Activated naive CD4-positive, alpha-beta T cell treated with anti-CD3 and anti-CD28 coated beads, Interleukin-2, amount 10 ng/mL, durations not matched to agents 5 hours and 36 hours (primary cell): ENCODE data around the gene SMIM15. TPM values are rescaled to one million over a fixed set of nuclear protein-coding genes. Genes with fewer than 3 reads are reported as not detected.

Experiments used
- total RNA-seq, 2 experiments: library from RNA; stranded (reverse); gene quantifications; one replicate each; pipeline ENCODE4 v1.2.3, GENCODE V29; 2021

SMIM15 gene, protein sequence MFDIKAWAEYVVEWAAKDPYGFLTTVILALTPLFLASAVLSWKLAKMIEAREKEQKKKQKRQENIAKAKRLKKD
- total RNA-seq = 10 to 100 TPM; 47.5 to 49.1 TPM

GRCh38 chr5:61162010-61162831 is at the start of gene SMIM15:
SMIM15 (minus strand) TSS chr5:61162468; CDS start chr5:61160171, 2,297 bp downstream.

Other genes with a start within 250 kb of the SMIM15 start
- 1 to 10 TPM; 8.0 to 8.5 TPM for gene ERCC8, start 217.4 kb downstream of the SMIM15 start, total RNA-seq
- 10 to 100 TPM; 17.7 to 18.2 TPM for gene NDUFAF2, start 217.3 kb downstream of the SMIM15 start, total RNA-seq
- gene ZSWIM6, start 169.8 kb upstream of the SMIM15 start, total RNA-seq = 1 to 10 TPM; 5.7 to 5.8 TPM